C4-2B (cell line): ENCODE measurements around the gene KCP.

Source experiments
- H3K27ac ChIP-seq: fragments of 450-650 bp; 2 replicates; pipeline ENCODE4 v1.5.1; 2017
- ZFX ChIP-seq: fragments of 450-650 bp; IDR thresholded peaks from 2 replicates; pipeline ENCODE4 v1.6.1; 2017
- TF ChIP-seq, protein P1 (sequence below): fragments of 450-650 bp; conservative IDR thresholded peaks from 2 replicates; pipeline ENCODE4 v1.5.1; 2017; ENCODE audit warnings: mild to moderate bottlenecking

Gene KCP

GRCh38 chr7:128861957-128862570 lies 48.4 kb downstream of the KCP start:
- H3K27ac ChIP-seq = peak overlapping the region; percentile 90
- TF ChIP-seq, protein P1, sequence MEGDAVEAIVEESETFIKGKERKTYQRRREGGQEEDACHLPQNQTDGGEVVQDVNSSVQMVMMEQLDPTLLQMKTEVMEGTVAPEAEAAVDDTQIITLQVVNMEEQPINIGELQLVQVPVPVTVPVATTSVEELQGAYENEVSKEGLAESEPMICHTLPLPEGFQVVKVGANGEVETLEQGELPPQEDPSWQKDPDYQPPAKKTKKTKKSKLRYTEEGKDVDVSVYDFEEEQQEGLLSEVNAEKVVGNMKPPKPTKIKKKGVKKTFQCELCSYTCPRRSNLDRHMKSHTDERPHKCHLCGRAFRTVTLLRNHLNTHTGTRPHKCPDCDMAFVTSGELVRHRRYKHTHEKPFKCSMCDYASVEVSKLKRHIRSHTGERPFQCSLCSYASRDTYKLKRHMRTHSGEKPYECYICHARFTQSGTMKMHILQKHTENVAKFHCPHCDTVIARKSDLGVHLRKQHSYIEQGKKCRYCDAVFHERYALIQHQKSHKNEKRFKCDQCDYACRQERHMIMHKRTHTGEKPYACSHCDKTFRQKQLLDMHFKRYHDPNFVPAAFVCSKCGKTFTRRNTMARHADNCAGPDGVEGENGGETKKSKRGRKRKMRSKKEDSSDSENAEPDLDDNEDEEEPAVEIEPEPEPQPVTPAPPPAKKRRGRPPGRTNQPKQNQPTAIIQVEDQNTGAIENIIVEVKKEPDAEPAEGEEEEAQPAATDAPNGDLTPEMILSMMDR = no peak
- no peak for TF ChIP-seq ZFX

DNA sequence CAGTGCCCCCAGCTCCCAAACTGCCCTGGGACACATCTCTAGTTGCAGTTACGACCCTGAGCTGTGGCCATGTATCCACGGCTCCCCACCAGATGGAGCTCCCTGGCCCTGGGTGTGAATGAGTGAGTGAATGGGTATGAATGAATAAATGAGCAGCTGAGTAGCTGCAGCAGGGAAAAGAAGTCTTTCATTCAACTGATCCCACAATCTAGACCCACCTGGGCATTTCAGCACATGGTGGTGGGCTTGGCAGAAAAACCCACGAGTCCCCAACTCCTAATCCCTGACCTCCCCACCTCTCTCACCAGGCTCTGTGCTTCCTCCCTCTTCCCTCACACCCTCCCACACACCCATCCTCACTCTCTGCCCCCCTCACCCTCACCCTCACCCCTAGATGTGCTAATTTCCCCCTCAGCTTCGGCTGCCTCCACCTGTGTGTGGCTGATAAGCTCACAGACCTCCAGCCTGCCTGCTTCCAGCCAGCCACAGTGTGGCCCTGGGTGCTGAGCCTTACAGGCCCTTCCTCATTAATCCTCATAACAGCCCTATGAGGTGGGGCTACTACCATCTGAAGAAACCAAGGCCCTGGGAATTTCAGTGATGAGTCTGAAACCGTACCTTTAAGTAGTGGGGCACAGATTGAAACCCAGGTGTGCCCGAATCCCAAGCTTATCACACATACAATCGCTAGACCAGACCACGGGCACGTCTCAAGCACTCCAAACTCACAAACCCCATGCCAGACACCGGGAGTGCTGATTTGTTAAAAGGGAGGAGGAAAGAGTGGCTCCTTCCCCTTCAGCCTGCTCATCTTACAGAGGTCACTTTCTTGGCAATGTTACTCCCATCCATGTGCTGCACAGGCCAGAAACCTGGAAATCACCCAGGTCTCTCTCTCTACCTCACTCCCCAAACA lies 50.1 kb downstream of the KCP start:
- peak overlapping the region; percentile 47 for H3K27ac ChIP-seq
- TF ChIP-seq ZFX = 0 out of 2 replicates have a peak, but pooled peaks have one; percentile 41
- TF ChIP-seq, protein P1 = no peak

DNA sequence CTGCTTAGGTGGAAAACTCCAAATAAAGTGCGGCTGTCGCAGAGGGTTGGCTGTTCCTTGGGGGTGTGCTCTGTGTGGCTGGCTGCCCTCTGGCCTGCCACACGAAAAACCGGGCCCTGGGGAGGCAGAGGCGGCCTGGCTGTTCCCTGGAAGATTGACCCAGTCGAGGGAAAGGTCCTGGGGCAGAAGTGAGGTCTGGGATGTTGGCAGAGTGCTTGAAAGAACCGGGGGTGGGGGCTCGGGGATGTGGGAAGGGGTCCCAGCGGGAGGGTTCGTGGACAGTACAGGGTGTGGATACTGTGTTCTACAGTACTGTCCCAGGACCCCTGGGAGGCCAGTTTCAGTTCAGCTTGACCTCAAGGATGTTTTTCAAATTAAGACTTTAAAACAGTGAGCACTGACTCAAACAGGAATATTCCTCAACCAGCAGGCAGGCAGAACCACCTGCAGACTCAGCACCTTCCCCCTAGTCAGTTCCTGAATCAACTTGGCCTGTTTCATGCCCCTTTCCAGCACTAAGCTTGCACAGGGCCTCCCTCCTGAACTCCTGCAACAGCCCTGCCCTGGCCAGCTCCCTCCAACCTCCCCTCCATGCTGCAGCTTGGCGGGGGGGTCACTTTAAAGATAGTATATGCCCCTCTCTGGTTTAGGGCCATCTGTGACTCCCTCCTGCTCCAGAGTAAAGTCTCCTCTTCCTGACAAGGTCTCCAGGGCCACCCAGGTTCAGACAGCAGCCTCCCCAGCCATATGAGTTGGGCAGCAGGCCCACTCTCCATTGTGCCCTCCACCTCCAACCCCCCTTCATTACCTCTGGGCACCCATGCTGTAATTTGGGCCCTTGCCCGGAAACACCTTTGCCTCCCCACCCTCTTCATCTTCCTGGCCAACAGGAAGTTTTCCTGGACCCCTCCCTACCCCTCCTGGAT lies 51.0 kb downstream of the KCP start:
- H3K27ac ChIP-seq = peak overlapping the region; percentile 47
- 0 out of 2 replicates have a peak, but pooled peaks have one; percentile 11 for TF ChIP-seq ZFX
- TF ChIP-seq, protein P1 = no peak

DNA sequence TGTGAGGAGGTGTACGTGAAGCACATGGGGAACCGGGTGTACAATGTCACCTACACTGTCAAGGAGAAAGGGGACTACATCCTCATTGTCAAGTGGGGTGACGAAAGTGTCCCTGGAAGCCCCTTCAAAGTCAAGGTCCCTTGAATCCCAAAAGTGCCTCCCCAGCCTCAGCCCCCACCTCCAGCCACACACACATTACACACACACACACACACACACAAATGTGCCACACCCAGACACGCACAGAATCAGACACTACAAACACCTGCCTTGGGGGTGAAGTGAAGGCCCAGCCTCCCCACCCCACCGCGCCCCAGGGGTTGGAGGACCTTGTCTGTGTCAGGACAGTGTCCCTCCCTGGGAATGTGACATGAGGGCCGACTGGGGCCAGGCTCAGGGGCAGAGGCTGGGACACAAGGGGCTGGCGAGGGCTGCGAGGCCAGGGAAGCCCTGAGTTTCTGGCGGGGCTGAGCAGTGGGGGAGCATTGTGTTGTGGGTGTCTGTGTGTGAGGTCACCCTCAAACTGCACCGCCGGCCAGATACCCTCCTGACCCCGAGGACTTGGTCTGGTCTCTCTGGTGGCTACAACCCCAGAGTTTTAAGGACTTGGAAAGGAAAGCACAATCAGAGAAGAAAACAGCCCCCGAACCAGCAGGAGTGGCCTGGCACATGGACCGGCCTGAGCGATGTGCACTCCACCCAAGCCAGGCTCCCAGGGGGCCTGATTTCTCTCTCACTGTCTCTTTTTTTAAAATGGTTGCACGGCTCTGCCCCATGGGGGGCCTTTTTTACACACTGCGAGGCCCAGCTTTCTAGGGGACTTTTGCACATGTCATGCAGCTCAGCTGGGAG lies 51.9 kb downstream of the KCP start:
- H3K27ac ChIP-seq = no peak overlapping the region
- TF ChIP-seq ZFX = no peak
- TF ChIP-seq, protein P1 = no peak

DNA sequence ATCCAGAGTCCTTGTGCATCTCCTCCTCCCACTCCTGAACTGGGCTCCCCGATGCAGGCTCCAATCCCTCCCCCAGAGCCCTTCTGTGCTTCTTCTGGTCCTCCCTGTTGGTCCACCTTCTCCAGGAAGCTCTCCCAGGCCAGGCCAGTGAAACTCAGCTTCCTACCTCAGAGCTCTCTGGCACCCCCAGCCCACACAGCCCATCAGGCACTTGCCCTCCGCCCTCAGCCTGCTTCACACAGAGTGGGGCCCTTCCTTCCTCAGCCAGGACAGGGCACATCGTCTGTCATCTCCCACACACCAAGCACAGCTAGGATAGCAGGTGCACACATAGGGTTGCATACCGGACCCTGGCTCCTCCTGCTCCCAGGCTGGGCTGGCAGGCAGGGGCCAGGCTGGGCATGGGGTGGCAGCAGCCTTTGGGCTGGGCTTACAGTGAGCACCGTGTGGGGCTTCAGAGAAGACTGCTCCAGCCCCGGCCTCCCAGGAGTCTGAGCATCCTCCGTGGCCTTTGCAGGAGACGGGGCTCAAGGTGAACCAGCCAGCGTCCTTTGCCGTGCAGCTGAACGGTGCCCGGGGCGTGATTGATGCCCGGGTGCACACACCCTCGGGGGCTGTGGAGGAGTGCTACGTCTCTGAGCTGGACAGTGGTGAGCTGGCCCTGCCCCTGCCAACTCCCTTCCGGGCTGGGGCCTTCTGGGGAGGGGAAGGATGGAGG lies 54.3 kb downstream of the KCP start:
- no peak overlapping the region for H3K27ac ChIP-seq
- TF ChIP-seq, protein P1 = no peak
- no peak for TF ChIP-seq ZFX

DNA sequence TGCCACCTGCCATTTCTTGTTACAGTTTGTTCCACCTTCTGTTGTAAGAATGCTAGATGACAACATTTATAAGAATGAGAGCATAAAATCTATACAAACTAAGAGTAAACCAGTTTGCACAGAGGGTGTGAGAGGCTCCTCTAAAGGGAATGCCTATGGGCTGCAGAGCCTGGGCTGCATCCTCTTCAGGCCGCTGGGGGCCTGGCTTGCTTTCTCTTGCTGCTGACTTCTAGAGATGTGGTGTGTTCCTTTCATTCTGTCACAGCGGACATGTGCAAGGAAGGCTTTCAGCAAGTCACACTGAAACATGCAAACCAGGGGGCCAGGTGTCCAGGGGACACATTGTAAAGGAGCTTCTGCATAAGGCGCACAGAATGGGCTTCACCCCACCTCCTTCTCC lies 55.0 kb downstream of the KCP start:
- TF ChIP-seq, protein P1 = no peak
- no peak for TF ChIP-seq ZFX
- no peak overlapping the region for H3K27ac ChIP-seq
